KMS-11 (cell line): ENCODE measurements around the gene KRTAP9-3.
"Not testable (repeated sequence)": the region's sequence is repeated elsewhere in the genome, so short reads cannot be mapped to it uniquely, and the experiment has no call there.

Source experiments
- H2AFZ ChIP-seq: fragments of 200-600 bp; sonication (generic); 2 replicates; pipeline ENCODE4 v1.6.1; 2016; ENCODE audit warnings: antibody characterized with exemption, mixed run types, low read depth
- H3K27ac ChIP-seq: fragments of 200-600 bp; sonication (generic); 2 replicates; pipeline ENCODE4 v1.6.1; 2016; ENCODE audit warnings: mild to moderate bottlenecking, mixed run types
- H3K27me3 ChIP-seq: fragments of 200-600 bp; sonication (generic); 2 replicates; pipeline ENCODE4 v1.6.1; 2017; ENCODE audit warnings: mild to moderate bottlenecking, low read depth, mixed run types, moderate library complexity; ENCODE audit not compliant: insufficient read depth
- H3K36me3 ChIP-seq: fragments of 200-600 bp; sonication (generic); 2 replicates; pipeline ENCODE4 v1.6.1; 2017; ENCODE audit warnings: mild to moderate bottlenecking, mixed run types; ENCODE audit not compliant: insufficient read depth
- H3K4me1 ChIP-seq: fragments of 200-600 bp; sonication (generic); 2 replicates; pipeline ENCODE4 v1.6.1; 2016; ENCODE audit warnings: mild to moderate bottlenecking, low read depth, mixed run types; ENCODE audit not compliant: poor library complexity, severe bottlenecking
- H3K4me2 ChIP-seq: fragments of 200-600 bp; sonication (generic); 2 replicates; pipeline ENCODE4 v1.7.0; 2016; ENCODE audit warnings: mild to moderate bottlenecking, mixed run types
- H3K4me3 ChIP-seq: fragments of 200-600 bp; sonication (generic); IDR thresholded peaks from 2 replicates; pipeline ENCODE4 v1.6.1; 2017; ENCODE audit warnings: low read depth, low read length, mixed read lengths; ENCODE audit not compliant: insufficient read depth
- H3K79me2 ChIP-seq: fragments of 200-600 bp; sonication (generic); 2 replicates; pipeline ENCODE4 v1.6.1; 2016; ENCODE audit warnings: low read depth, mixed run types; ENCODE audit not compliant: insufficient read depth
- H3K9ac ChIP-seq: fragments of 200-600 bp; sonication (generic); 2 replicates; pipeline ENCODE4 v1.6.1; 2016; ENCODE audit warnings: mild to moderate bottlenecking, mixed run types
- H4K20me1 ChIP-seq: fragments of 200-600 bp; sonication (generic); 2 replicates; pipeline ENCODE4 v1.6.1; 2016; ENCODE audit warnings: mild to moderate bottlenecking, mixed run types; ENCODE audit not compliant: insufficient read depth
- CTCF ChIP-seq: fragments of 200-600 bp; sonication (generic); conservative IDR thresholded peaks from 2 replicates; pipeline ENCODE4 v1.6.1; 2017; ENCODE audit warnings: low read depth, mild to moderate bottlenecking, antibody characterized with exemption, low read length, moderate library complexity, mixed read lengths

KRTAP9-3 gene

GRCh38 chr17:41251261-41251660 lies 19.0 kb downstream of the KRTAP9-3 start:
- Histone ChIP-seq H3K4me2 (no peak overlapping the region), H3K9ac (no peak overlapping the region), H3K4me1 (no peaks in the 10 kb centered on the region), H4K20me1 (no peaks in the 10 kb centered on the region), H3K36me3 (no peaks in the 10 kb centered on the region), H3K27me3 (no peaks in the 10 kb centered on the region), H3K4me3 (no peak overlapping the region), H3K27ac (no peak overlapping the region), H3K79me2 (no peaks in the 10 kb centered on the region), H2AFZ (no peak overlapping the region)
- no peak for TF ChIP-seq CTCF

DNA sequence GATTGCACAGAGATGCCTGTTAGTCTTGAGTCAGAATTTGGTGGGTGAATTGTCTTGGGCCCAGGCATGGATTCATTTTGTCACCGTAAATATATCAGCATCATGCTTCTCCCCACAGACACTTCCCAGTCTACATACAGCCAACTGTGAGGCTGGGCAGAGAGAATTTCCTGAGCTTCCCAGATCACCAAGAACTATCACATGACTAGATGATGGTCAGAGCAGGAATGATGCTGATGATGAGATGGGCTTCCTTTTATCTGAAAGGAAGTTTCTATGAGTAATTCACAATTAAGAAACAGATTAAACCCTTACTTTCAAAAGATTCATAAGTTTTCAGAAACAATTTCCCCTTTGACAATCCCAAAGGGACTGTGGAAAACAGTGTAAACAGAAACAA lies 22.6 kb downstream of the KRTAP9-3 start:
- no peak for TF ChIP-seq CTCF
- H3K4me3 ChIP-seq = no peak overlapping the region
- H3K4me1 ChIP-seq = no peaks in the 10 kb centered on the region
- no peaks in the 10 kb centered on the region for H4K20me1 ChIP-seq
- H3K9ac ChIP-seq = no peak overlapping the region
- no peaks in the 10 kb centered on the region for H3K79me2 ChIP-seq
- H3K4me2 ChIP-seq = no peak overlapping the region
- H3K36me3 ChIP-seq = no peaks in the 10 kb centered on the region
- H2AFZ ChIP-seq = no peak overlapping the region
- no peak overlapping the region for H3K27ac ChIP-seq
- no peaks in the 10 kb centered on the region for H3K27me3 ChIP-seq

GRCh38 chr17:41255381-41256290 lies 23.4 kb downstream of the KRTAP9-3 start, which contains the start of gene KRTAP9-9:
KRTAP9-9 (plus strand) TSS chr17:41255384.
- not testable (repeated sequence) for H2AFZ ChIP-seq, H3K27me3 ChIP-seq, H3K27ac ChIP-seq, H3K9ac ChIP-seq, H3K36me3 ChIP-seq, H3K79me2 ChIP-seq, H3K4me1 ChIP-seq, H3K4me3 ChIP-seq, H4K20me1 ChIP-seq, H3K4me2 ChIP-seq

DNA sequence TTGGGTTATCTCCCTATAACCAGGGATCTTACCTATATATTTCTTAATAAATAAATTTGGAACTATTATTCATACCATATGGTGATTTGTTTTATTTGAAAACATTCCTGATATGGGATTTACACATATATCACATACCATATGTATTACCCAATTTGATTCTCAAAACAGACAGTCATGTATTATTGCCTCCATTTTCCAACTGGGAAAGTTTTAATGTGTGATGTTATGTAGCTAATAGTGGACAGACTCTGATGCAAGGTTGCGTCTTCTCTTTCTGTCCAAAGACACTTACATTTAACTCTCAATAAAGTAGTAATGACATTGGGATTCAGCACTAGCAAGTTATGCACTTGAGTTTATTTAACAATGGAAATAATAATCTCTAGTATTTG lies 24.0 kb downstream of the KRTAP9-3 start:
- Histone ChIP-seq H3K36me3 (no peaks in the 10 kb centered on the region), H3K27me3 (no peaks in the 10 kb centered on the region), H3K4me1 (no peaks in the 10 kb centered on the region), H3K79me2 (no peaks in the 10 kb centered on the region), H3K4me3 (no peak overlapping the region), H3K27ac (no peak overlapping the region), H2AFZ (no peak overlapping the region), H4K20me1 (no peaks in the 10 kb centered on the region), H3K9ac (no peak overlapping the region), H3K4me2 (no peak overlapping the region)
- no peak for TF ChIP-seq CTCF

GRCh38 chr17:41258406-41258805 lies 26.2 kb downstream of the KRTAP9-3 start:
- no peaks in the 10 kb centered on the region for H4K20me1 ChIP-seq
- no peak for TF ChIP-seq CTCF
- H3K4me2 ChIP-seq = no peak overlapping the region
- H2AFZ ChIP-seq = no peak overlapping the region
- H3K4me1 ChIP-seq = no peaks in the 10 kb centered on the region
- H3K27me3 ChIP-seq = no peaks in the 10 kb centered on the region
- no peaks in the 10 kb centered on the region for H3K36me3 ChIP-seq
- H3K4me3 ChIP-seq = no peak overlapping the region
- no peak overlapping the region for H3K27ac ChIP-seq
- no peaks in the 10 kb centered on the region for H3K79me2 ChIP-seq
- no peak overlapping the region for H3K9ac ChIP-seq
